H1 (cell line): ENCODE data around the gene CEP72. TPM values are rescaled to one million over a fixed set of nuclear protein-coding genes. Genes with fewer than 3 reads are reported as not detected.

Source experiments
- CTCF ChIA-PET: fragments of 300-600 bp; sonication (Branson Sonifier 250); formaldehyde crosslinking; loops from one replicate; lab custom pipeline; 2021; ENCODE audit not compliant: partially characterized antibody; lab: Charles Lee
- POLR2A ChIA-PET: fragments of 300-600 bp; sonication (Branson Sonifier 250); formaldehyde crosslinking; loops from one replicate; lab custom pipeline; 2021; ENCODE audit warnings: inconsistent platforms; ENCODE audit not compliant: partially characterized antibody; lab: Charles Lee
- DNase-seq, 2 experiments: peaks; one replicate each; pipeline versions ENCODE4 v3.0.0 to v3.0.0-alpha.2; 2010 to 2022; ENCODE audit warnings: low spot score in 2 of 2, low read depth in 1 of 2, mixed read lengths in 1 of 2
- FAIRE-seq: peaks from 2 replicates; lab custom pipeline; 2011; peaks lifted over from hg19 to GRCh38; lab: Jason Lieb, UNC
- H2AFZ ChIP-seq: 2 replicates; pipeline ENCODE4 v1.8.1; 2012; ENCODE audit warnings: low read length, inconsistent platforms
- H2AK5ac ChIP-seq: 2 replicates; pipeline ENCODE4 v1.6.1; 2013; ENCODE audit warnings: low read depth, low read length
- H2BK120ac ChIP-seq: replicated peaks from 2 replicates; pipeline ENCODE3; 2013; ENCODE audit warnings: low read depth, low read length, inconsistent platforms
- H2BK12ac ChIP-seq: 2 replicates; pipeline ENCODE4 v1.6.1; 2013; ENCODE audit warnings: low read depth, low read length
- H2BK15ac ChIP-seq: 2 replicates; pipeline ENCODE4 v1.6.1; 2013; ENCODE audit warnings: low read length
- H2BK20ac ChIP-seq: 2 replicates; pipeline ENCODE4 v1.6.1; 2013; ENCODE audit warnings: low read length
- H2BK5ac ChIP-seq: 2 replicates; pipeline ENCODE4 v1.6.1; 2013; ENCODE audit warnings: low read depth, low read length
- H3K14ac ChIP-seq: 2 replicates; pipeline ENCODE4 v1.6.1; 2013; ENCODE audit warnings: inconsistent platforms; ENCODE audit not compliant: insufficient read length
- H3K18ac ChIP-seq: 2 replicates; pipeline ENCODE4 v1.6.1; 2013; ENCODE audit warnings: low read length; ENCODE audit errors: extremely low read depth
- H3K23ac ChIP-seq: 2 replicates; pipeline ENCODE4 v1.6.1; 2013; ENCODE audit warnings: inconsistent platforms; ENCODE audit not compliant: insufficient read length
- H3K23me2 ChIP-seq: 2 replicates; pipeline ENCODE4 v1.6.1; 2013; ENCODE audit warnings: low read depth, low read length
- H3K27ac ChIP-seq: 2 replicates; pipeline ENCODE4 v1.6.1; 2011; ENCODE audit warnings: low read depth, low read length, inconsistent platforms
- H3K27me3 ChIP-seq, 4 experiments: replicated peaks in 1 of 4; 1 replicate in 1 of 4; 2 replicates in 3 of 4; pipeline versions ENCODE4 v1.6.1 to v1.8.1; 2011 to 2013; ENCODE audit warnings: low read length in 3 of 4, mild to moderate bottlenecking in 3 of 4, inconsistent platforms in 2 of 4, mixed read lengths in 2 of 4, moderate library complexity in 1 of 4; ENCODE audit not compliant: control insufficient read depth in 3 of 4, insufficient read depth in 3 of 4; ENCODE audit errors: extremely low read depth in 1 of 4
- H3K36me3 ChIP-seq, 4 experiments: 2 replicates each; pipeline versions ENCODE4 v1.6.1 to v1.8.1; 2011 to 2013; ENCODE audit warnings: mild to moderate bottlenecking in 4 of 4, low read length in 3 of 4, moderate library complexity in 2 of 4, control low read depth in 1 of 4, inconsistent platforms in 1 of 4; ENCODE audit not compliant: insufficient read depth in 4 of 4, control insufficient read depth in 2 of 4
- H3K4ac ChIP-seq: replicated peaks from 2 replicates; pipeline ENCODE3; 2013; ENCODE audit warnings: low read length, low read depth, mixed read lengths, inconsistent platforms; ENCODE audit not compliant: insufficient read length
- H3K4me1 ChIP-seq, 4 experiments: replicated peaks in 1 of 4; 1 replicate in 1 of 4; 2 replicates in 3 of 4; pipeline versions ENCODE4 v1.6.1 to v1.8.1; 2011 to 2013; ENCODE audit warnings: low read length in 3 of 4, inconsistent platforms in 2 of 4, mixed read lengths in 1 of 4; ENCODE audit not compliant: insufficient read depth in 4 of 4, control insufficient read depth in 3 of 4
- H3K4me2 ChIP-seq, 2 experiments: 2 replicates each; pipeline versions ENCODE4 v1.6.1 to v1.8.1; 2011 to 2013; ENCODE audit warnings: low read depth in 2 of 2, low read length in 2 of 2, control low read depth in 1 of 2, inconsistent platforms in 1 of 2, mild to moderate bottlenecking in 1 of 2; ENCODE audit not compliant: insufficient read depth in 1 of 2
- H3K4me3 ChIP-seq, 4 experiments: fragments of 200-600, 300-600 bp in 1 of 4; sonication (generic), shearing (Covaris generic), sonication (Bioruptor Twin) in 1 of 4; 2 replicates each; pipeline versions ENCODE4 v1.5.1 to v1.8.1; 2011 to 2016; ENCODE audit warnings: low read length in 4 of 4, low read depth in 3 of 4, control low read depth in 2 of 4, inconsistent platforms in 2 of 4, mild to moderate bottlenecking in 2 of 4, mixed read lengths in 1 of 4, moderate library complexity in 1 of 4; ENCODE audit not compliant: insufficient read depth in 2 of 4; ENCODE audit errors: extremely low read depth in 1 of 4
- H3K56ac ChIP-seq: replicated peaks from 2 replicates; pipeline ENCODE3; 2013; ENCODE audit warnings: low read depth, mild to moderate bottlenecking, mixed read lengths, low read length, inconsistent platforms; ENCODE audit not compliant: insufficient read length
- H3K79me1 ChIP-seq: 2 replicates; pipeline ENCODE4 v1.6.1; 2013; ENCODE audit warnings: low read depth, low read length, control low read depth
- H3K79me2 ChIP-seq, 2 experiments: 2 replicates each; pipeline versions ENCODE4 v1.6.1 to v1.8.1; 2012 to 2013; ENCODE audit warnings: low read length in 2 of 2, mild to moderate bottlenecking in 2 of 2, inconsistent platforms in 1 of 2; ENCODE audit not compliant: insufficient read depth in 2 of 2, control insufficient read depth in 1 of 2
- H3K9ac ChIP-seq, 4 experiments: replicated peaks in 1 of 4; 1 replicate in 1 of 4; 2 replicates in 3 of 4; pipeline versions ENCODE4 v1.6.1 to v1.8.1; 2011 to 2013; ENCODE audit warnings: low read depth in 3 of 4, low read length in 3 of 4, control low read depth in 2 of 4, mild to moderate bottlenecking in 2 of 4, moderate library complexity in 2 of 4, inconsistent platforms in 1 of 4; ENCODE audit errors: extremely low read depth in 1 of 4
- H3K9me3 ChIP-seq, 2 experiments: 2 replicates each; pipeline versions ENCODE4 v1.6.1 to v1.8.1; 2012 to 2013; ENCODE audit warnings: mild to moderate bottlenecking in 2 of 2, moderate library complexity in 2 of 2, control low read depth in 1 of 2, inconsistent platforms in 1 of 2, low read depth in 1 of 2, low read length in 1 of 2, mixed read lengths in 1 of 2; ENCODE audit not compliant: insufficient read depth in 2 of 2
- H4K20me1 ChIP-seq, 2 experiments: replicated peaks in 1 of 2; 2 replicates each; pipeline versions ENCODE3 to v1.8.1; 2011 to 2013; ENCODE audit warnings: inconsistent platforms in 2 of 2, low read length in 2 of 2, mild to moderate bottlenecking in 1 of 2; ENCODE audit not compliant: insufficient read depth in 2 of 2, control insufficient read depth in 1 of 2
- H4K5ac ChIP-seq: 2 replicates; pipeline ENCODE4 v1.6.1; 2013; ENCODE audit warnings: low read length, low read depth, mixed read lengths, inconsistent platforms; ENCODE audit not compliant: insufficient read length
- H4K8ac ChIP-seq: 2 replicates; pipeline ENCODE4 v1.8.0; 2013; ENCODE audit warnings: mild to moderate bottlenecking, moderate library complexity, low read length, inconsistent platforms; ENCODE audit not compliant: insufficient read depth; ENCODE audit errors: extremely low read depth
- H4K91ac ChIP-seq: replicated peaks from 2 replicates; pipeline ENCODE3; 2013; ENCODE audit warnings: low read length, mixed read lengths, inconsistent platforms; ENCODE audit not compliant: insufficient read length
- NRF1 ChIP-seq: IDR thresholded peaks from 2 replicates; pipeline ENCODE4 v1.6.1; 2011; ENCODE audit warnings: mild to moderate bottlenecking, low read depth, low read length, improper control_type of control experiment
- WGBS, 2 experiments: shearing (Covaris generic) in 1 of 2; methylation state at CpG; one replicate each; pipeline versions ENCODE4 v1.1.6 to v1.1.7; 2013 to 2015; ENCODE audit warnings: low lambda C conversion rate in 2 of 2, mixed read lengths in 2 of 2, inconsistent platforms in 1 of 2, low coverage in 1 of 2, missing lambda C conversion rate in 1 of 2; ENCODE audit not compliant: insufficient replicate concordance in 2 of 2, insufficient coverage in 1 of 2, insufficient read length in 1 of 2; ENCODE audit errors: extremely low coverage in 1 of 2, missing lambda C conversion rate in 1 of 2; 5-methylcytosine and 5-hydroxymethylcytosine counted together
- polyA plus RNA-seq, 7 experiments: library from polyadenylated mRNA; depleted of rRNA in 3 of 7; stranded (reverse) in 5 of 7; unstranded in 2 of 7; fragments of >200 nt in 5 of 7; fragments of 200-250 nt in 2 of 7; gene quantifications; 1 replicate in 5 of 7; 2 replicates in 1 of 7; 4 replicates in 1 of 7; pipeline versions ENCODE4 v1.2.1 to v1.2.3, GENCODE V29; 2011 to 2013; ENCODE audit warnings: missing spikeins in 2 of 7, mixed read lengths in 2 of 7
- total RNA-seq: library from RNA; stranded (reverse); fragmentation: NEBNext Ultra II Directional; extraction: Animal tissue kit (Norgen Biotek cat#: 25700); gene quantifications from 2 replicates; pipeline ENCODE4 v1.2.1, GENCODE V29; 2021

The CEP72 gene
- total and polyA plus RNA-seq, 2 of the 8 experiments (the other 6 are each of a cell fraction or from before 2014, with no cell fraction given): 13.1 to 19.6 TPM

DNA sequence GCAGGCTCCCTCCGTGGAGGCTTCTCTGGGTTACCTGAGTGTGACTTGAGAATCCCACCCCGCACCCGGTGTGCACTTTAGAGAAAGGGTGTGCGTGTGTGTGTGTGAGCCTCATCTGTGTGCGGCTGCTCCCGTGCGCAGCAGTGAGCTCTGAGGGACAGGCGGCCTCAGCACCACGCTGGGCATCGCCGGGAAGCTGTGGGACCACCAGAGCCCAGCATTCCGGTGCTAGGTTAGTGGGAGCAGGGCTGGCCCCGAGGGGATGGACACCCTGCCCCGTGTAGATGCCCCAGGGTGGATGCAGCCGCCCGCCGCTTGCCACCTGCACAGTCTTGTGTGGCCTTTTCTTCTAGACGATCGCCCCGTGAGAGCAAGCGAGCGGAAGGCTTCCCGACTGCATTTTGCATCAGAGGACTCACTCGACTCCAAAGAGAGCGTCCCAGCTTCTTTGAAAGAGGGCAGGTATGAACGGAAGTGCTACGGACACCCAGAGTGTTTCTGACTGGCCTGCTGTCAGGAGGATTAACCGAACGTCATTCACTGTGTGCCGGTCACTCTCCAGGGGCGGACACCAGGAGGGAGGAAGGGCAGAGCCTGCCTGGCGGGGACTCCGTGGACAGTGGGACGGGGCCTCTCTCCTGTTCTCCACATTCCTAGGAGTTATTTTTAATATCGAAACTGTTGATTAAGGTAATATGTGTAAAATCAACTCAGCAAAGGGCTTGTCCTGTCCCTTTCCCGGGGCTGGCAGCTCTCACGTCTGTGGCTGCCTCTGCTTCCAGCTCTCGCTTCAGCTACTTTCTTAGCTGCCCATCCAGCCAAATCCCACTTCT, 12.2 kb downstream of the CEP72 start:
- Histone ChIP-seq H3K27ac (no peak overlapping the region), H3K4me3 (no peak overlapping the region), H3K27me3 (no peaks in the 10 kb centered on the region), H2BK12ac (no peak overlapping the region), H3K18ac (no peak overlapping the region), H3K36me3 (peaks cover 12 to 51% (median 42%) of the 10 kb centered on the region in 4 experiments), H2BK15ac (no peak overlapping the region), H3K79me2 (peaks cover 0 to 4% of the 10 kb centered on the region in 2 experiments; a peak in 1 of 4 replicates), H2BK20ac (no peak overlapping the region), H3K4ac (no peak overlapping the region), H3K4me2 (no peak overlapping the region), H2AFZ (no peak overlapping the region), H3K56ac (no peak overlapping the region), H3K23ac (no peak overlapping the region), H3K79me1 (peaks cover 3% of the 10 kb centered on the region; the same call in 1 of the 2 replicates), H3K9ac (no peak overlapping the region), H3K14ac (no peak overlapping the region), H2AK5ac (no peak overlapping the region), H3K23me2 (no peaks in the 10 kb centered on the region), H4K5ac (no peak overlapping the region), H3K4me1 (no peaks in the 10 kb centered on the region; a peak in 1 of 7 replicates), H4K8ac (no peak overlapping the region), H3K9me3 (no peaks in the 10 kb centered on the region), H2BK120ac (no peak overlapping the region), H2BK5ac (no peak overlapping the region; the same call in 1 of the 2 replicates), H4K20me1 (peaks cover 8 to 9% of the 10 kb centered on the region in 2 experiments), H4K91ac (no peak overlapping the region)
- ChIA-PET POLR2A (no interaction called here), CTCF (no interaction called here)
- no peak for DNase-seq
- no peak for FAIRE-seq
- 91% methylated on average over 38 of the region's 38 CpGs; no CpG with 5 or more reads in 1 of the 2 experiments for WGBS, 2 experiments
- no peak for TF ChIP-seq NRF1
